NT2/D1 (cell line): Measurements from ENCODE around the gene FAM118A.

ENCODE experiments used
- DNase-seq: peaks from one replicate; pipeline ENCODE4 v3.0.0-alpha.2; 2011; ENCODE audit warnings: low read depth, low spot score
- H3K27me3 ChIP-seq: 2 replicates; pipeline ENCODE4 v1.6.0; 2011; ENCODE audit warnings: mild to moderate bottlenecking; ENCODE audit not compliant: insufficient read length, insufficient read depth
- H3K36me3 ChIP-seq: 2 replicates; pipeline ENCODE4 v1.6.1; 2011; ENCODE audit warnings: mild to moderate bottlenecking, low read length, mixed read lengths; ENCODE audit not compliant: insufficient read depth, insufficient read length
- H3K4me1 ChIP-seq: 2 replicates; pipeline ENCODE4 v1.5.1; 2011; ENCODE audit not compliant: insufficient read depth, insufficient read length
- H3K4me3 ChIP-seq: 2 replicates; pipeline ENCODE4 v1.5.1; 2011; ENCODE audit warnings: low read depth; ENCODE audit not compliant: insufficient read length
- H3K9ac ChIP-seq: 2 replicates; pipeline ENCODE4 v1.6.0; 2011; ENCODE audit warnings: low read depth; ENCODE audit not compliant: insufficient read length
- H3K9me3 ChIP-seq: 2 replicates; pipeline ENCODE4 v1.5.1; 2011; ENCODE audit warnings: mild to moderate bottlenecking, low read length; ENCODE audit not compliant: insufficient read depth
- SUZ12 ChIP-seq: IDR thresholded peaks from 2 replicates; pipeline ENCODE4 v1.6.1; 2011; ENCODE audit not compliant: insufficient read length, insufficient read depth; ENCODE audit errors: extremely low read depth
- YY1 ChIP-seq: IDR thresholded peaks from 2 replicates; pipeline ENCODE4 v1.6.1; 2011; ENCODE audit not compliant: insufficient read length, insufficient read depth
- ZNF274 ChIP-seq: IDR thresholded peaks from 2 replicates; pipeline ENCODE4 v1.6.1; 2011; ENCODE audit warnings: mild to moderate bottlenecking, low read depth, low read length

FAM118A gene

DNA sequence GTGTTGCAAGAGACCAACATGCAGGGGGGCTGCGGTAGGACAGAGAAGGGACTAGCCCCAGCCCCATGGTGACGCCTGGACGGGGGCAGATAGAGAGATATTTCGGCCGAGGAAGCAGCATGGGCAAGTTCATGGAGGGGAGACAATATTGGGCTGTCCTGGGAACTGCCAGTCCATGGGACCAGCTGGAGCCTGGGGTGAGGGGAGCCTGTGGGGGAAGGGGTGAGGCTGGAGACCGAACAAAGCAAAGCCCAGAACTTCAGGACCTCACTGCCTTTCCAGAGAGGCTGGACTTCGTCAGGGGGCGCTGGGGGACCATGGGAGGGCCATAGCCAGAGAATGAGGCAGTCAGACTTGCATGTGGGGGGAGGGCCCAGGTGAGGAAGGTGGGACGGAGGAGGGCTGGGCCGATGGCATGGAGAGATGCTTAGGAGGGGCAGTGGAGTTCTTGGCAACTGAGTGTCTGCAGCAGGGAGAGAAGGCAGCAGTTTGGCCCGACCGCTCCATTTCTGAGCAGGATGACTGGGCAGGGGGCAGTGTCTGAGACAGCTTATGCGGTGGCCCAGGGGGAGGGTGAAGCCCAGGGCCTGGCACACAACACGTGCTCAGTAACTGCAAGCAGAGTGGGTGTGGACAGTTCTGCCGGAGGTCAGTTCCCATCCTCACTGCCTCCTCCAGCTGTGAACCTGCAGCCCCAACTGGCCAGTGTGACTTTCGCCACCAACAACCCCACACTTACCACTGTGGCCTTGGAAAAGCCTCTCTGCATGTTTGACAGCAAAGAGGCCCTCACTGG, 24.3 kb upstream of the FAM118A start:
- H3K36me3 ChIP-seq: no peaks in the 10 kb centered on the region
- peak overlapping the region; percentile 39 for H3K4me3 ChIP-seq
- TF ChIP-seq ZNF274: no peak
- no peak for TF ChIP-seq SUZ12
- TF ChIP-seq YY1: no peak
- H3K4me1 ChIP-seq: peaks cover 20% of the 10 kb centered on the region
- H3K9me3 ChIP-seq: no peaks in the 10 kb centered on the region
- DNase-seq: no peak
- H3K9ac ChIP-seq: peak overlapping the region; percentile 32
- H3K27me3 ChIP-seq: peaks cover 26% of the 10 kb centered on the region

DNA sequence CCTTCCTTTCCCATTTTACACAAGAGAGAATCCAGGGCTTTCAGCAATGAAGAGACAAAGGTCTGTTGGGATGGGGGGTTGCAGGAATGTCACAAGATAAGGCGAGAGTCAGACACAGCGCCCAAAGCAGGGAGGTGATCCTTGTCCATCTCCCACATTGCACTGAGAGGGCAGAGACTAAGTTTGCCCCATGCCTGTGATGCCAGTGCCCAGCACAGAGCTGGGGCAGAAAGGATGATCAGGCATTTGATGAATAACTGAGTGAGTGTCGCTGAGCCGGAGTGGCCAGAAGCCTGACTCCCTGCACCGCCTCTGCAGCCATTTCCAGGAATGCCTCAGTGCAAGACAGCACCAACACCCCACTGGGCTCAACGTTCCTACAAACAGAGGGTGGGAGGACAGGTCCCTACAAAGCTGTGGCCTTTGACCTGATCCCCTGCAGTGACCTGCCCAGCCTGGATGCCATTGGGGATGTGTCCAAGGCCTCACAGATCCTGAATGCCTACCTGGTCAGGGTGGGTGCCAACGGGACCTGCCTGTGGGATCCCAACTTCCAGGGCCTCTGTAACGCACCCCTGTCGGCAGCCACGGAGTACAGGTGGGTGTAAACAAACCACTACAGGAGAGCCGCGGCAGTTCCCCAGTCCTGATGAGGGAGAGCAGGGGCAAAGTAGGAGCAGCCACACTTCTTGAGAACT, 22.7 kb upstream of the FAM118A start:
- H3K9ac ChIP-seq: no peak overlapping the region
- no peak overlapping the region for H3K4me3 ChIP-seq
- no peak for DNase-seq
- H3K36me3 ChIP-seq: no peaks in the 10 kb centered on the region
- no peaks in the 10 kb centered on the region for H3K9me3 ChIP-seq
- H3K27me3 ChIP-seq: peaks cover 29% of the 10 kb centered on the region
- peaks cover 32% of the 10 kb centered on the region for H3K4me1 ChIP-seq
- TF ChIP-seq SUZ12: no peak
- TF ChIP-seq YY1: no peak
- no peak for TF ChIP-seq ZNF274

DNA sequence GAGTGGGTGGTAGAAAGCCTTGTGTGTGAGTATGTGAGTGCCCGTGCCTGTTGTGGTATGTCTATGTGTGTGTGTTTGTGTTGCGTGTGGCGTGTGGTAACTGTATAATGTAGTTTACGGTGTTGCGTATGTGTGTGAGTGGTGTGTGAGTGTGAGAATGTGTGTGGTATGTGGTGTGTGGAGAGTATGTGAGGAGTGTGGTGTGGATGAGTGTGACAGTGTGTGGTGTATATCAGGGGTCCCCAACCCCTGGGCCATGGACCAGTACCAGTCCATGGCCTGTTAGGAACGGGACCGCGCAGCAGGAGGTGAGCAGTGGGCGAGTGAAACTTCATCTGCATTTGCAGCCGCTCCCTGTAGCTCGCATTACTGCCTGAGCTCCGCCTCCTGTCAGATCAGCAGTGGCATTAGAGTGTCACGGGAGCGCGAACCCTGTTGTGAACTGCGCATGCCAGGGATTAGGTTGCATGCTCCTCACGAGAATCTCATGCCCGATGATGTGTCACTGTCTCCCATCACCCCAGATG, 19.3 kb upstream of the FAM118A start:
- H3K4me1 ChIP-seq: peaks cover 32% of the 10 kb centered on the region
- no peak overlapping the region for H3K4me3 ChIP-seq
- H3K9ac ChIP-seq: no peak overlapping the region
- TF ChIP-seq ZNF274 (no peak), YY1 (no peak), SUZ12 (no peak)
- peaks cover 6% of the 10 kb centered on the region for H3K27me3 ChIP-seq
- H3K9me3 ChIP-seq: no peaks in the 10 kb centered on the region
- DNase-seq: no peak
- no peaks in the 10 kb centered on the region for H3K36me3 ChIP-seq

DNA sequence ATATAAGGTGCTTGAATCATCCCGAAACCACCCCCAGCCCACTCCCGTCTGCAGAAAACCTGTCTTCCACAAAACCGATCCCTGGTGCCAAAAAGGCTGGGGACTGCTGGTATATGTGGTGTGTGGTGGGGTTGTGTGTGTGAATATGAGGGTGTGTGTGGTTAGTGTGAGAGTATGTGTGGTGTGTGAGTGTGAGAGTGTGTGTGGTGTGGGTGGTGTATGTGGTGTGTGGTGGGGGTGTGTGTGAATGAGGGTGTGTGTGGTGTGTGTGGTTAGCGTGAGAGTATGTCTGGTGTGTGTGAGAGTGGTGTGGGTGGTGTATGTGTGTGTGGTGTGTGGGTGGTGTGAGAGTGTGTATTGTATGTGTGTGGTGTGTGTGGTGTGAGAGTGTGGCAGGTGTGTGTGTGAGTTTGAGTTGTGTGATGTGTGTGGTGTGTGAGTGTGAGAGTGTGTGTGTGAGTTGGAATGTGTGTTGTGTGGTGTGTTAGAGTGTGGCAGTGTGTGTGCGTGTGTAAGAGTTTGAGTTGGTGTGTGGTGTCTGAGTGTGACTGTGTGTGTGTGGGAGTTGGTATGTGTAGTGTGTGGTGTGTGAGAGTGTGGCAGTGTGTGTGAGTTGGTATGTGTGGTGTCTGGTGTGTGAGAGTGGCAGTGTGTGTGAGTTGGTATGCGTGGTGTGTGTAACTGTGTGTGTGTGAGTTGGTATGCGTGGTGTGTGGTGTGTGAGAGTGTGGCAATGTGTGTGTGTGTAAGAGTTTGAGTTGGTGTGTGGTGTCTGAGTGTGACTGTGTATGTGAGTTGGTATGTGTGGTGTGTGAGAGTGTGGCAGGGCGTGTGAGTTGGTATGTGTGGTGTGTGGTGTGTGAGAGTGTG, 18.4 kb upstream of the FAM118A start:
- Histone ChIP-seq H3K4me1 (peaks cover 25% of the 10 kb centered on the region), H3K36me3 (no peaks in the 10 kb centered on the region), H3K27me3 (peaks cover 6% of the 10 kb centered on the region), H3K9me3 (no peaks in the 10 kb centered on the region), H3K9ac (no peak overlapping the region), H3K4me3 (no peak overlapping the region)
- TF ChIP-seq YY1 (no peak), SUZ12 (no peak), ZNF274 (no peak)
- no peak for DNase-seq

DNA sequence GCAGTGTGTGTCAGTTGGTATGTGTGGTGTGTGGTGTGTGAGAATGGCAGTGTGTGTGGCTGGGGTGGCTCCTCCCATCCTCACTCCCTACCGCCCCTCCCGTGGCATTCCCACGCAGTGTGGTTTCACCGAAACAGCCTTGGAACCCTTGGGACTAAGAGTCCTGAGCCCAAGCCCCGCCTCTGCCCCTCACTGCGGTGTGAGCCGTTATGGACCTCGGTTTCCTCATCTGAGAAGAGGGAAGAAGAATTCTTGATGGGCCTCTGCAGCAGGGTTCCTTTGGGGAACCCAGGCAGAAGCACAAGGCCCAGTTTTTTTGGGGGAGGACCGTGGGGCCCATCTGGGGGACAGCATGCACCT, 17.8 kb upstream of the FAM118A start:
- Histone ChIP-seq H3K4me1 (peaks cover 25% of the 10 kb centered on the region), H3K9ac (no peak overlapping the region), H3K36me3 (no peaks in the 10 kb centered on the region), H3K9me3 (no peaks in the 10 kb centered on the region), H3K4me3 (no peak overlapping the region), H3K27me3 (peaks cover 6% of the 10 kb centered on the region)
- DNase-seq: no peak
- TF ChIP-seq YY1 (no peak), ZNF274 (no peak), SUZ12 (no peak)

DNA sequence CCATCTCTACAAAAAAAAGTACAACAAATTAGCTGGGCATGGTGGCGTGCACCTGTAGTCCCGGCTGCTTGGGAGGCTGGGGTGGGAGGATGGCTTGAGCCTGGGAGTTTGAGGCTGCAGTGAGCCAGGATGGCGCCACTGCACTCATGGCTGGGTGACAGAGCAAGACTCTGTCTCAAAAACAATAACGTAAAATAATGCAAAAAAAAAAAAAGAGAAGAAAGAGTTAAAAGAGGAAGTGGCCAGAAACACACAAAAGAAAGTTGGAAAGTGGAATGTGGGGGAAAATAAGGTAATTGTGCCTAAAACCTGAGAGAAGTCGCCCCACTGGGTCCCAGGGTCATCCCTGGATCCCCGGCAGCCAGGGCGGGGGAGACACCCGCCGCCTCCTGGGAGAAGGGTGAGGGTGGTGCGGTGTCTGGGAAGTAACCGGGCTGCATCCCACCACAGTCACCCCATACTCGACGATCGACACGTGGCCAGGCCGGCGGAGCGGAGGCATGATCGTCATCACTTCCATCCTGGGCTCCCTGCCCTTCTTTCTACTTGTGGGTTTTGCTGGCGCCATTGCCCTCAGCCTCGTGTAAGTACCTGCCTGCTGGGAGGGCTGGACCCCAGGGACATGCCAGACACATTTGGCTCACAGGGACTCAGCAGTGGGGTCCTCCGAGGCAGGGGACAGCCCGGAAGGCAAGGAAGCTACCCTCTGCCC, 16.8 kb upstream of the FAM118A start:
- TF ChIP-seq ZNF274 (no peak), SUZ12 (no peak), YY1 (no peak)
- Histone ChIP-seq H3K9ac (no peak overlapping the region), H3K9me3 (no peaks in the 10 kb centered on the region), H3K36me3 (no peaks in the 10 kb centered on the region), H3K27me3 (peaks cover 6% of the 10 kb centered on the region), H3K4me3 (no peak overlapping the region), H3K4me1 (peaks cover 26% of the 10 kb centered on the region)
- no peak for DNase-seq
